ENCODE results near the gene NAAA. TPM values are rescaled to one million over a fixed set of nuclear protein-coding genes. Genes with fewer than 3 reads are reported as not detected.

The NAAA gene
- total and polyA plus RNA-seq, 2 of the 13 experiments (the other 11 are each of a cell fraction or from before 2014, with no cell fraction given) = 22.4 to 24.6 TPM

- no peaks in the 10 kb centered on the region for H3K9me3 ChIP-seq (ENCODE audit: low read length)
- CTCF ChIA-PET (ENCODE audit: low intra/inter-chr PET ratio, low total read pairs) = no interaction called here
- ATAC-seq (no peak), FAIRE-seq (no peak), DNase-seq (ENCODE audit: low spot score) (no peak)
- TF ChIP-seq SMAD1 (CRISPR knock-in tag; IDR thresholded peaks at IDR 0.05; ENCODE audit: borderline replicate concordance, low read depth) (no peak), ZBTB10 (CRISPR knock-in tag; IDR thresholded peaks at IDR 0.05; ENCODE audit: borderline replicate concordance) (no peak), ZBTB2 (CRISPR knock-in tag; IDR thresholded peaks at IDR 0.05; ENCODE audit: low read depth) (no peak), ZNF567 (CRISPR knock-in tag; IDR thresholded peaks at IDR 0.05; ENCODE audit: borderline replicate concordance) (no peak)
- in situ Hi-C loops (cut with HindIII; ENCODE audit: extremely low pct_ligation_motif_present, low pct_unique_long_range_greater_than_20kb) (no loop called here), intact Hi-C loops (cut with micrococcal nuclease; ENCODE audit: unreplicated experiment) (no loop called here)
- 0 out of 2 replicates have a peak, but pooled peaks cover 6% of the 10 kb centered on the region for H3K4me1 ChIP-seq (ENCODE audit: insufficient read depth, low read length)
- BruUV-seq (replicated peaks) = no TSS peak
- 100% methylated on average over 2 of the region's 2 CpGs for WGBS (ENCODE audit: low lambda C conversion rate)
- no peaks in the 10 kb centered on the region for H3K27me3 ChIP-seq (ENCODE audit: control insufficient read depth in 1 of 2, insufficient read depth in 2 of 2, low read length in 2 of 2)
- H3K4me3 ChIP-seq (replicated peaks in 1 of 3; ENCODE audit: insufficient read depth in 1 of 3, low read depth in 2 of 3, low read length in 3 of 3) = no peak overlapping the region
- H3K36me3 ChIP-seq (replicated peaks in 1 of 2; ENCODE audit: control insufficient read depth in 1 of 2, insufficient read depth in 2 of 2, low read length in 2 of 2) = peaks cover 20 to 69% of the 10 kb centered on the region in 2 experiments
- no peak overlapping the region for H2AFZ ChIP-seq (ENCODE audit: low read length)
- POLR2A ChIA-PET = no interaction called here
- no peak overlapping the region for H3K27ac ChIP-seq (ENCODE audit: extremely low read length, insufficient read depth, low read length)
- no peak overlapping the region for H3K4me2 ChIP-seq (ENCODE audit: low read depth, low read length)
- H4K20me1 ChIP-seq (ENCODE audit: insufficient read depth, low read length) = no peaks in the 10 kb centered on the region
- H3K79me2 ChIP-seq (ENCODE audit: insufficient read depth, low read length) = no peaks in the 10 kb centered on the region
- H3K9ac ChIP-seq (ENCODE audit: insufficient read depth, low read depth, low read length) = no peak overlapping the region
Observed at GRCh38 chr4:75953509-75953908, 12.7 kb upstream of the NAAA start.

Data from HepG2 (cell line).